GM18520 (cell line): ENCODE results near the gene RASSF3.

ENCODE experiments used
- ATAC-seq: cut with Tn5 transposase; IDR thresholded peaks from one replicate; pipeline ENCODE4 v1.9.1; 2021; ENCODE audit not compliant: unreplicated experiment

The RASSF3 gene

GRCh38 chr12:64667793-64668192 is 57.5 kb downstream of the RASSF3 start:
- no peak for ATAC-seq

- peak; percentile 65 for ATAC-seq
These were observed 59.1 kb downstream of the RASSF3 start for GRCh38 chr12:64669270-64669842.

- no peak for ATAC-seq
These were observed 59.7 kb downstream of the RASSF3 start for GRCh38 chr12:64670019-64670418.

GRCh38 chr12:64670919-64671639 is 60.8 kb downstream of the RASSF3 start:
- no peak for ATAC-seq

GRCh38 chr12:64671681-64672080 is 61.4 kb downstream of the RASSF3 start:
- ATAC-seq = no peak

- no peak for ATAC-seq
These were observed 62.7 kb downstream of the RASSF3 start for GRCh38 chr12:64672925-64673409.

- ATAC-seq = no peak
These were observed 63.3 kb downstream of the RASSF3 start for GRCh38 chr12:64673490-64674169.

- no peak for ATAC-seq
These were observed 64.2 kb downstream of the RASSF3 start for GRCh38 chr12:64674367-64674922.

GRCh38 chr12:64675795-64676194 is 65.5 kb downstream of the RASSF3 start:
- no peak for ATAC-seq

GRCh38 chr12:64678248-64678647 is 68.0 kb downstream of the RASSF3 start:
- no peak for ATAC-seq

- no peak for ATAC-seq
These were observed 68.5 kb downstream of the RASSF3 start for GRCh38 chr12:64678835-64679234.

- ATAC-seq = no peak
These were observed 69.2 kb downstream of the RASSF3 start for GRCh38 chr12:64679487-64680001.

GRCh38 chr12:64680235-64680634 is 69.9 kb downstream of the RASSF3 start:
- no peak for ATAC-seq

GRCh38 chr12:64681200-64682052 is 71.1 kb downstream of the RASSF3 start:
- ATAC-seq = no peak

GRCh38 chr12:64682572-64683277 is 72.4 kb downstream of the RASSF3 start:
- no peak for ATAC-seq

GRCh38 chr12:64683816-64684543 is 73.7 kb downstream of the RASSF3 start:
- ATAC-seq = no peak

- ATAC-seq = no peak
These were observed 74.8 kb downstream of the RASSF3 start for GRCh38 chr12:64685050-64685449.

- no peak for ATAC-seq
These were observed 75.3 kb downstream of the RASSF3 start for GRCh38 chr12:64685605-64686004.

GRCh38 chr12:64687816-64688215 is 77.5 kb downstream of the RASSF3 start:
- ATAC-seq = no peak
